Osteocyte (in vitro differentiated cells): ENCODE data around the gene DUSP5. TPM values are rescaled to one million over a fixed set of nuclear protein-coding genes. Genes with fewer than 3 reads are reported as not detected.

Experiments used
- DNase-seq: peaks from one replicate; pipeline ENCODE4 v3.0.0; 2021; ENCODE audit warnings: mixed read lengths; ENCODE audit not compliant: unreplicated experiment; ENCODE audit errors: extremely low spot score
- H3K27ac Mint-ChIP-seq: one replicate; pipeline ENCODE4 v1.8.0; 2021; ENCODE audit warnings: mild to moderate bottlenecking, mixed read lengths; ENCODE audit not compliant: unreplicated experiment
- H3K27me3 Mint-ChIP-seq: one replicate; pipeline ENCODE4 v1.8.0; 2021; ENCODE audit warnings: mixed read lengths; ENCODE audit not compliant: unreplicated experiment
- H3K36me3 Mint-ChIP-seq: one replicate; pipeline ENCODE4 v1.8.0; 2021; ENCODE audit warnings: mixed read lengths; ENCODE audit not compliant: unreplicated experiment
- H3K4me1 Mint-ChIP-seq: one replicate; pipeline ENCODE4 v1.8.0; 2021; ENCODE audit warnings: mixed read lengths; ENCODE audit not compliant: unreplicated experiment
- H3K4me3 Mint-ChIP-seq: one replicate; pipeline ENCODE4 v1.8.0; 2021; ENCODE audit warnings: mild to moderate bottlenecking, moderate library complexity, mixed read lengths; ENCODE audit not compliant: unreplicated experiment
- H3K9me3 Mint-ChIP-seq: one replicate; pipeline ENCODE4 v1.8.0; 2021; ENCODE audit warnings: mixed read lengths; ENCODE audit not compliant: unreplicated experiment
- total RNA-seq: library from RNA; stranded (reverse); gene quantifications from 2 replicates; pipeline ENCODE4 v1.2.1, GENCODE V29; 2021
- TF ChIP-seq, protein P1 (sequence below): fragments of 200-600 bp; sonication (generic); IDR thresholded peaks from 2 replicates; pipeline ENCODE4 v1.5.0; 2021; ENCODE audit warnings: antibody characterized with exemption, mild to moderate bottlenecking, moderate library complexity

The DUSP5 gene
- total RNA-seq, 1 donor from 2014 or later, result 16.1 TPM

DNA sequence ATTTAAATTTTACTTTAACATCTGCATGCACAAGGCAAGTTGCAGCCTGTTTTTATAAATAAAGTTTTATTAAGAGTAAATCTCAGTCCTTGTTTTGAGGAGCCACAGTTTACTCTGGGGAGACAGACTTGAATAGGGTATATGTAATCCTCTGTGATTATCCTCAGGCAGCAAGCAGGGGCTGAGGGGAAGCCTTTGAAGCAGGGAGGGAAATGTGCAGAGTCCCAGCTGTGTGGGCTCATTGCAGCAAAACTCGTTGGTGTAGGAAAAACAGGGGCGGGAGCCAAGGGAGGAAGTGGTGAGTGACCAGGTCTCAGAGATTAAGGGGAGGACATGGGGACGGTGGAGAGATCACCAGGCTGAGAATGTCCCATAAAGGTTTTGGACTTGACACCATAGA lies 35.4 kb downstream of the DUSP5 start:
- TF ChIP-seq, protein P1, sequence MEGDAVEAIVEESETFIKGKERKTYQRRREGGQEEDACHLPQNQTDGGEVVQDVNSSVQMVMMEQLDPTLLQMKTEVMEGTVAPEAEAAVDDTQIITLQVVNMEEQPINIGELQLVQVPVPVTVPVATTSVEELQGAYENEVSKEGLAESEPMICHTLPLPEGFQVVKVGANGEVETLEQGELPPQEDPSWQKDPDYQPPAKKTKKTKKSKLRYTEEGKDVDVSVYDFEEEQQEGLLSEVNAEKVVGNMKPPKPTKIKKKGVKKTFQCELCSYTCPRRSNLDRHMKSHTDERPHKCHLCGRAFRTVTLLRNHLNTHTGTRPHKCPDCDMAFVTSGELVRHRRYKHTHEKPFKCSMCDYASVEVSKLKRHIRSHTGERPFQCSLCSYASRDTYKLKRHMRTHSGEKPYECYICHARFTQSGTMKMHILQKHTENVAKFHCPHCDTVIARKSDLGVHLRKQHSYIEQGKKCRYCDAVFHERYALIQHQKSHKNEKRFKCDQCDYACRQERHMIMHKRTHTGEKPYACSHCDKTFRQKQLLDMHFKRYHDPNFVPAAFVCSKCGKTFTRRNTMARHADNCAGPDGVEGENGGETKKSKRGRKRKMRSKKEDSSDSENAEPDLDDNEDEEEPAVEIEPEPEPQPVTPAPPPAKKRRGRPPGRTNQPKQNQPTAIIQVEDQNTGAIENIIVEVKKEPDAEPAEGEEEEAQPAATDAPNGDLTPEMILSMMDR, result no peak
- Mint-ChIP-seq H3K36me3 (no peaks in the 10 kb centered on the region), H3K4me3 (no peak overlapping the region)

DNA sequence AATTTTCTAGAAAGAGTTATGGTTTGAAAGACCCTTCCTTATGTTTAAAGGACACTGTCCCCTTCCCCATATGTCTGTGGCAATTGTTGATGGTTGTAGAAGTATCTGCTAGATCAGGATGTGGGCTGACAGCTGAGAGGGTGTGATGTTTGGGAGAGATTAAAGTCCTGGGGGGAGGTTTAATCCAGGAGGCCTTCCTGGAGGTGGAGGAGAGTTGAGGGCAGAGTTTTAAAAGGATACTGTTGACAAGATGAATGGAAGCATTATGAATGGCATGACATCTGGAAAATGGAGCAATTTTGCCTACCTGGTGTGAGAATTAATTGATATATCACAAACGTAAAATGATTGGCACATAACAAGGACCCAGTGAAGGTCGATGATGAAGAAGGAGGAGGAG lies 36.9 kb downstream of the DUSP5 start:
- H3K27me3 Mint-ChIP-seq, result no peaks in the 10 kb centered on the region
- DNase-seq, result no peak
- TF ChIP-seq, protein P1, result no peak
- no peak overlapping the region for H3K4me3 Mint-ChIP-seq
- H3K36me3 Mint-ChIP-seq, result no peaks in the 10 kb centered on the region
- no peak overlapping the region for H3K27ac Mint-ChIP-seq
- no peaks in the 10 kb centered on the region for H3K9me3 Mint-ChIP-seq
- peaks cover 21% of the 10 kb centered on the region for H3K4me1 Mint-ChIP-seq

More for the DNA sequence above, 35.4 kb downstream of the DUSP5 start:
- no peak overlapping the region for H3K27ac Mint-ChIP-seq
- no peaks in the 10 kb centered on the region for H3K27me3 Mint-ChIP-seq
- peaks cover 35% of the 10 kb centered on the region for H3K4me1 Mint-ChIP-seq
- DNase-seq, result no peak
- H3K9me3 Mint-ChIP-seq, result no peaks in the 10 kb centered on the region

DNA sequence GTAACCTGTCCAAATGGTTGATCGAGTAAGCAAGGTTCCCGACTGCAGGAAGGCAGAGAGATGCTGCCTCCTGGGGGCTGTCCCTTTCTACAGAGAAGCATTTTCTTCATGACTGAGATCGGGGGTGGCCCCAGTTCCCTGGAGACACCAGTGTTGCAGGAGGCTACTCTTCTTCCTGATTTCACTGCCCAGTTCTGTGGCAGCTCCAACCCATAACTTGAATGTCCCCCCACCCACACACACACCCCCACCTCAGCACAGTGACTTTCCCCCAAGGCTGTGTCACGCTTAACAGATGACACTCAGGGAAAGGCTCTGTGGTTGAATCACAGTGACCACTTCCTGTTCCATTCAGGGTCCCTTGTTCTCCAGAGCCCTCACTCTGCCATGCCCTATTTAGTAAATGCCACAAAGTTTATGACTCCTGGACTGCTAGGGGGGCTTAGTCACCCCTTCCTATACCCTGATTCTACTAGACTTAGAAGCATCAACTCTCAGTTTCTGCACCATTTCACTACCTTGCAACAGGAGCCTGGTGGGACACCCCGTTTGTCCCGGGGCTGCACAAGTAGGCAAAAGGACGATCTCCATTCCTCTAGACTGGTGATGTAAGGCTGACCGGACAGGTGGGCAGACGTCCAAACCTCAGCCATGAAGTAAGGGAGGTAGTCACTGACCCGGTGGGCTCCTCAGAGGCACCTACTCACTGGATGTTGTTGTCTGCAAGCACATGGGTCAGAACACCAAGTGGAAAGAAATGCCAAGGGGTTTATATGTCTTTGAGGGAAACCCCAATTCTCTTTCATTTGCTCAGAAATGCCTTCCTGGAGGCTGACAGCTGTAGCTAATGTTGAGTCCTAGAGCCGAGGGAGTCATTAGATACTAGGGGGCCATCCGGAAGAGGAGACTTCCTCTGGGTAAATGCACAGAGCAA lies 38.5 kb downstream of the DUSP5 start:
- Mint-ChIP-seq H3K4me3 (no peak overlapping the region), H3K9me3 (no peaks in the 10 kb centered on the region), H3K27me3 (no peaks in the 10 kb centered on the region), H3K4me1 (peaks cover 10% of the 10 kb centered on the region), H3K27ac (no peak overlapping the region), H3K36me3 (no peaks in the 10 kb centered on the region)
- TF ChIP-seq, protein P1, result peak; percentile 43
- no peak for DNase-seq

DNA sequence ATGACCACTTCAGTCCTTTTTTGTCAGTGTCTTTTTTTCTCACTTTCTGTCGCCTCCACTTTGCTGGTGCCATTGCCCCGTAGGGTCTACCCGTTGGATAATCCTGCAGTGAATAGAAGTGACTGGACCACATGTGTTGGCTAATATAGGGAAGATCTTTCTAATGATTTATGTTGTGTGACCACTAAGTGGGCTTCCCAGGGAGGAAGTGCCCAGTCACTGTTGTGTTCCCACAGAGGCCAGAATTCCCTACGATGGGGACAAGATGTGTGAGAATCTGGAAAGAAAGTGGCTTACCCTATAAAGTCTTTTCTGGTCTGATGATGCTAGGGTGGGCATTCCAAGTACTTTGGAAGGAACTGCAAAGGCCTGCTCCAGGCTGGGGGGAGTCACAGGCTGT lies 41.4 kb downstream of the DUSP5 start:
- Mint-ChIP-seq H3K36me3 (no peaks in the 10 kb centered on the region), H3K9me3 (no peaks in the 10 kb centered on the region), H3K27ac (no peak overlapping the region), H3K4me1 (peaks cover 10% of the 10 kb centered on the region), H3K27me3 (no peaks in the 10 kb centered on the region), H3K4me3 (no peak overlapping the region)
- TF ChIP-seq, protein P1, result no peak
- no peak for DNase-seq

DNA sequence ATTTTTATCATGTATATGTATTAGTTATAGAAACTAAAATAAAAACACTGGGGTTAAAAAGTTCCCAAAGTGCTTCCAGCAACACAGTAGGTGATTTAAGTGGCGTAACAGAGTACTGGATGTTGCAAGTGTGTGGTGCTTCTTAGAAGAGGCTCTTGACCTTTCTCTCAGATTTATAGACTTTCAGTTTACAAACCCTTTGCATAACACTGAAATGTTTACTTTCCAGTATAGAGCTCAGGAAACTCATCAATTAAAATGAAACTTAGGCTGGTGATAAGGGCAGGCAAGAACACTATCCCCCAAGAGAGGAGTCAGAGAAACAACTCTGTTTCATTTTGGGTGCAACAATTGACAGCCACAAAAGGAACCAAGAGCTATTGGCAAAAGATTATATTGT lies 42.3 kb downstream of the DUSP5 start:
- no peaks in the 10 kb centered on the region for H3K36me3 Mint-ChIP-seq
- H3K4me3 Mint-ChIP-seq, result no peak overlapping the region
- TF ChIP-seq, protein P1, result no peak
- H3K27ac Mint-ChIP-seq, result no peak overlapping the region
- no peak for DNase-seq
- no peaks in the 10 kb centered on the region for H3K27me3 Mint-ChIP-seq
- no peaks in the 10 kb centered on the region for H3K9me3 Mint-ChIP-seq
- H3K4me1 Mint-ChIP-seq, result peaks cover 10% of the 10 kb centered on the region
